ENCODE measurements around the gene UXS1.

- TF ChIP-seq CTCF (IDR thresholded peaks at IDR 0.05), result no peak
- no peak for TF ChIP-seq POLR2A (IDR thresholded peaks at IDR 0.05)
Measured at GRCh38 chr2:106065983-106066820, 127.9 kb downstream of the UXS1 start.

All from heart left ventricle (tissue), 13 donors.